ENCODE measurements around the gene SCGB3A1.

- TF ChIP-seq CTCF (IDR thresholded peaks at IDR 0.05) = no peak
- TF ChIP-seq EZH2 (IDR thresholded peaks at IDR 0.05; ENCODE audit: borderline replicate concordance, insufficient read depth, low read depth, low read length, poor library complexity, severe bottlenecking) = no peak
Observed at GRCh38 chr5:180613814-180614188, 22.5 kb upstream of the SCGB3A1 start.

All from B cell (primary cell).